Fibroblast of villous mesenchyme (primary cell): ENCODE results near the gene ZNF337. TPM values are rescaled to one million over a fixed set of nuclear protein-coding genes. Genes with fewer than 3 reads are reported as not detected.
"Not testable (repeated sequence)": the region's sequence is repeated elsewhere in the genome, so short reads cannot be mapped to it uniquely, and the experiment has no call there.

Experiments
- DNase-seq: peaks from one replicate; pipeline ENCODE4 v3.0.0-alpha.2; 2010; ENCODE audit warnings: low read depth
- H3K4me3 ChIP-seq: 2 replicates; pipeline ENCODE4 v1.5.1; 2011; ENCODE audit warnings: low read depth, mild to moderate bottlenecking, low read length
- CTCF ChIP-seq: IDR thresholded peaks from 2 replicates; pipeline ENCODE4 v1.5.1; 2012; ENCODE audit warnings: low read depth, mild to moderate bottlenecking, low read length; ENCODE audit not compliant: insufficient read depth
- total RNA-seq: library from RNA; depleted of rRNA; stranded (reverse); fragments of >200 nt; gene quantifications from 2 replicates; pipeline ENCODE4 v1.2.3, GENCODE V29; 2012

Gene ZNF337
- total RNA-seq, 1 donor = 13.0 TPM

- no peak for TF ChIP-seq CTCF
- no peak for DNase-seq
- H3K4me3 ChIP-seq = no peak overlapping the region
These were observed 21.5 kb downstream of the ZNF337 start for GRCh38 chr20:25675161-25675560.

- TF ChIP-seq CTCF = no peak
- no peak for DNase-seq
- H3K4me3 ChIP-seq = no peak overlapping the region
These were observed 23.9 kb downstream of the ZNF337 start for GRCh38 chr20:25672659-25673235.

GRCh38 chr20:25669826-25670422 lies 26.7 kb downstream of the ZNF337 start:
- peak; percentile 32 for TF ChIP-seq CTCF
- DNase-seq = peak; percentile 87
- no peak overlapping the region for H3K4me3 ChIP-seq

GRCh38 chr20:25668446-25668845 lies 28.2 kb downstream of the ZNF337 start:
- DNase-seq = peak; percentile 55
- no peak overlapping the region for H3K4me3 ChIP-seq
- no peak for TF ChIP-seq CTCF

GRCh38 chr20:25659999-25660398 lies 36.7 kb downstream of the ZNF337 start:
- no peak overlapping the region for H3K4me3 ChIP-seq
- no peak for DNase-seq
- TF ChIP-seq CTCF = no peak

GRCh38 chr20:25654487-25654886 lies 42.2 kb downstream of the ZNF337 start:
- H3K4me3 ChIP-seq = no peak overlapping the region
- no peak for DNase-seq
- no peak for TF ChIP-seq CTCF

- not testable (repeated sequence) for H3K4me3 ChIP-seq, DNase-seq
These were observed 43.8 kb downstream of the ZNF337 start for GRCh38 chr20:25652866-25653265.
